ENCODE results near the gene CGNL1. TPM values are rescaled to one million over a fixed set of nuclear protein-coding genes. Genes with fewer than 3 reads are reported as not detected.

Gene CGNL1
- total and polyA plus RNA-seq, 2 donors, result 12.7 to 31.7 TPM

GRCh38 chr15:57340682-57341259 is 35.5 kb upstream of the CGNL1 start:
- 1% methylated on average over 5 of the region's 5 CpGs for WGBS
- H3K4me3 ChIP-seq (ENCODE audit: low read depth, low read length), result no peak overlapping the region
- H3K36me3 ChIP-seq (ENCODE audit: insufficient read depth), result no peaks in the 10 kb centered on the region
- no peaks in the 10 kb centered on the region for H3K4me1 ChIP-seq (ENCODE audit: insufficient read depth)
- DNase-seq (ENCODE audit: extremely low spot score), result no peak
- no peak overlapping the region for H3K27ac ChIP-seq (ENCODE audit: low read depth)

GRCh38 chr15:57343048-57343447 is 33.3 kb upstream of the CGNL1 start:
- Histone ChIP-seq H3K36me3 (ENCODE audit: insufficient read depth) (no peaks in the 10 kb centered on the region), H3K4me3 (ENCODE audit: low read depth, low read length) (no peak overlapping the region), H3K4me1 (ENCODE audit: insufficient read depth) (no peaks in the 10 kb centered on the region), H3K27ac (ENCODE audit: low read depth) (no peak overlapping the region)
- no peak for DNase-seq (ENCODE audit: extremely low spot score)
- 92% methylated on average over 7 of the region's 7 CpGs for WGBS

GRCh38 chr15:57343498-57343897 is 32.8 kb upstream of the CGNL1 start:
- WGBS, result 78% methylated on average over 6 of the region's 6 CpGs
- H3K4me1 ChIP-seq (ENCODE audit: insufficient read depth), result no peaks in the 10 kb centered on the region

GRCh38 chr15:57344282-57344681 is 32.0 kb upstream of the CGNL1 start:
- Histone ChIP-seq H3K4me1 (ENCODE audit: insufficient read depth) (no peaks in the 10 kb centered on the region), H3K4me3 (ENCODE audit: low read depth, low read length) (no peak overlapping the region), H3K27ac (ENCODE audit: low read depth) (no peak overlapping the region), H3K36me3 (ENCODE audit: insufficient read depth) (no peaks in the 10 kb centered on the region)
- no peak for DNase-seq (ENCODE audit: extremely low spot score)
- WGBS, result 96% methylated on average over 9 of the region's 9 CpGs

More at GRCh38 chr15:57343498-57343897, 32.8 kb upstream of the CGNL1 start:
- no peaks in the 10 kb centered on the region for H3K36me3 ChIP-seq (ENCODE audit: insufficient read depth)
- no peak for DNase-seq (ENCODE audit: extremely low spot score)
- H3K4me3 ChIP-seq (ENCODE audit: low read depth, low read length), result no peak overlapping the region
- no peak overlapping the region for H3K27ac ChIP-seq (ENCODE audit: low read depth)

GRCh38 chr15:57345584-57345983 is 30.7 kb upstream of the CGNL1 start:
- Histone ChIP-seq H3K4me3 (ENCODE audit: low read depth, low read length) (no peak overlapping the region), H3K36me3 (ENCODE audit: insufficient read depth) (no peaks in the 10 kb centered on the region), H3K27ac (ENCODE audit: low read depth) (no peak overlapping the region), H3K4me1 (ENCODE audit: insufficient read depth) (no peaks in the 10 kb centered on the region)
- WGBS, result 86% methylated on average over 5 of the region's 5 CpGs
- DNase-seq (ENCODE audit: extremely low spot score), result no peak

GRCh38 chr15:57348081-57348480 is 28.2 kb upstream of the CGNL1 start:
- Histone ChIP-seq H3K4me1 (ENCODE audit: insufficient read depth) (no peaks in the 10 kb centered on the region), H3K4me3 (ENCODE audit: low read depth, low read length) (no peak overlapping the region), H3K36me3 (ENCODE audit: insufficient read depth) (no peaks in the 10 kb centered on the region), H3K27ac (ENCODE audit: low read depth) (no peak overlapping the region)
- 98% methylated on average over 1 of the region's 1 CpG for WGBS
- no peak for DNase-seq (ENCODE audit: extremely low spot score)

GRCh38 chr15:57352535-57353316 is 23.6 kb upstream of the CGNL1 start:
- no peak overlapping the region for H3K4me3 ChIP-seq (ENCODE audit: low read depth, low read length)
- no peaks in the 10 kb centered on the region for H3K4me1 ChIP-seq (ENCODE audit: insufficient read depth)
- DNase-seq (ENCODE audit: extremely low spot score), result no peak
- no peak overlapping the region for H3K27ac ChIP-seq (ENCODE audit: low read depth)
- no peaks in the 10 kb centered on the region for H3K36me3 ChIP-seq (ENCODE audit: insufficient read depth)
- 97% methylated on average over 17 of the region's 17 CpGs for WGBS

GRCh38 chr15:57353317-57353804 is 22.9 kb upstream of the CGNL1 start:
- WGBS, result 73% methylated on average over 10 of the region's 10 CpGs
- Histone ChIP-seq H3K4me1 (ENCODE audit: insufficient read depth) (no peaks in the 10 kb centered on the region), H3K36me3 (ENCODE audit: insufficient read depth) (no peaks in the 10 kb centered on the region), H3K27ac (ENCODE audit: low read depth) (no peak overlapping the region), H3K4me3 (ENCODE audit: low read depth, low read length) (no peak overlapping the region)
- DNase-seq (ENCODE audit: extremely low spot score), result no peak

GRCh38 chr15:57354436-57355123 is 21.7 kb upstream of the CGNL1 start:
- no peaks in the 10 kb centered on the region for H3K4me1 ChIP-seq (ENCODE audit: insufficient read depth)
- H3K27ac ChIP-seq (ENCODE audit: low read depth), result no peak overlapping the region
- DNase-seq (ENCODE audit: extremely low spot score), result no peak
- WGBS, result 73% methylated on average over 7 of the region's 7 CpGs
- H3K36me3 ChIP-seq (ENCODE audit: insufficient read depth), result no peaks in the 10 kb centered on the region
- no peak overlapping the region for H3K4me3 ChIP-seq (ENCODE audit: low read depth, low read length)

- H3K4me3 ChIP-seq (ENCODE audit: low read depth, low read length), result no peak overlapping the region
- H3K36me3 ChIP-seq (ENCODE audit: insufficient read depth), result no peaks in the 10 kb centered on the region
- H3K27ac ChIP-seq (ENCODE audit: low read depth), result no peak overlapping the region
- H3K4me1 ChIP-seq (ENCODE audit: insufficient read depth), result no peaks in the 10 kb centered on the region
- WGBS, result 89% methylated on average over 8 of the region's 8 CpGs
- no peak for DNase-seq (ENCODE audit: extremely low spot score)
These were observed 21.0 kb upstream of the CGNL1 start for GRCh38 chr15:57355259-57355658.

GRCh38 chr15:57356178-57356577 is 20.1 kb upstream of the CGNL1 start:
- DNase-seq (ENCODE audit: extremely low spot score), result no peak
- Histone ChIP-seq H3K4me1 (ENCODE audit: insufficient read depth) (no peaks in the 10 kb centered on the region), H3K4me3 (ENCODE audit: low read depth, low read length) (no peak overlapping the region), H3K27ac (ENCODE audit: low read depth) (no peak overlapping the region), H3K36me3 (ENCODE audit: insufficient read depth) (no peaks in the 10 kb centered on the region)

GRCh38 chr15:57356636-57357035 is 19.7 kb upstream of the CGNL1 start:
- Histone ChIP-seq H3K4me1 (ENCODE audit: insufficient read depth) (no peaks in the 10 kb centered on the region), H3K27ac (ENCODE audit: low read depth) (no peak overlapping the region), H3K36me3 (ENCODE audit: insufficient read depth) (no peaks in the 10 kb centered on the region), H3K4me3 (ENCODE audit: low read depth, low read length) (no peak overlapping the region)
- 82% methylated on average over 4 of the region's 4 CpGs for WGBS
- no peak for DNase-seq (ENCODE audit: extremely low spot score)

- H3K4me1 ChIP-seq (ENCODE audit: insufficient read depth), result no peaks in the 10 kb centered on the region
- WGBS, result 77% methylated on average over 1 of the region's 1 CpG
- H3K27ac ChIP-seq (ENCODE audit: low read depth), result no peak overlapping the region
- no peak overlapping the region for H3K4me3 ChIP-seq (ENCODE audit: low read depth, low read length)
- no peaks in the 10 kb centered on the region for H3K36me3 ChIP-seq (ENCODE audit: insufficient read depth)
- no peak for DNase-seq (ENCODE audit: extremely low spot score)
These were observed 18.5 kb upstream of the CGNL1 start for GRCh38 chr15:57357799-57358198.

- H3K4me3 ChIP-seq (ENCODE audit: low read depth, low read length), result no peak overlapping the region
- 87% methylated on average over 2 of the region's 2 CpGs for WGBS
- DNase-seq (ENCODE audit: extremely low spot score), result no peak
- H3K4me1 ChIP-seq (ENCODE audit: insufficient read depth), result no peaks in the 10 kb centered on the region
- H3K27ac ChIP-seq (ENCODE audit: low read depth), result no peak overlapping the region
- no peaks in the 10 kb centered on the region for H3K36me3 ChIP-seq (ENCODE audit: insufficient read depth)
These were observed 17.7 kb upstream of the CGNL1 start for GRCh38 chr15:57358571-57358970.
